Activated naive CD8-positive, alpha-beta T cell treated with anti-CD3 and anti-CD28 coated beads, Interleukin-2, amount 50 U/mL, for 24 hours (primary cell): Measurements from ENCODE around the gene NAPB.

ENCODE experiments used
- ATAC-seq: fragments of 150-1000 bp; cut with Tn5 transposase; one replicate; pipeline ENCODE4 v1.10.0; 2021
- DNase-seq: peaks from one replicate; pipeline ENCODE4 v3.0.0; 2021
- H3K27ac Mint-ChIP-seq: one replicate; pipeline ENCODE4 v1.8.0; 2021; ENCODE audit warnings: mild to moderate bottlenecking, mixed read lengths
- H3K27me3 Mint-ChIP-seq: one replicate; pipeline ENCODE4 v1.8.0; 2021; ENCODE audit warnings: mixed read lengths
- H3K36me3 Mint-ChIP-seq: one replicate; pipeline ENCODE4 v1.8.0; 2021; ENCODE audit warnings: low read depth, mixed read lengths
- H3K4me1 Mint-ChIP-seq: one replicate; pipeline ENCODE4 v1.8.0; 2021; ENCODE audit warnings: mixed read lengths
- H3K4me3 Mint-ChIP-seq: one replicate; pipeline ENCODE4 v1.8.0; 2021; ENCODE audit warnings: mild to moderate bottlenecking, moderate library complexity, mixed read lengths
- H3K9me3 Mint-ChIP-seq: one replicate; pipeline ENCODE4 v1.8.0; 2021; ENCODE audit warnings: mixed read lengths

Gene NAPB

GRCh38 chr20:23374441-23374840 lies 46.8 kb downstream of the NAPB start:
- DNase-seq (no peak), ATAC-seq (no peak)
- Mint-ChIP-seq H3K4me1 (peaks cover 2% of the 10 kb centered on the region), H3K27ac (no peak overlapping the region), H3K4me3 (no peak overlapping the region), H3K9me3 (no peaks in the 10 kb centered on the region), H3K36me3 (peaks cover 61% of the 10 kb centered on the region), H3K27me3 (no peaks in the 10 kb centered on the region)

GRCh38 chr20:23371496-23371895 lies 49.8 kb downstream of the NAPB start:
- H3K36me3 Mint-ChIP-seq = peaks cover 75% of the 10 kb centered on the region
- no peaks in the 10 kb centered on the region for H3K27me3 Mint-ChIP-seq
- no peak overlapping the region for H3K27ac Mint-ChIP-seq
- no peak overlapping the region for H3K4me3 Mint-ChIP-seq
- DNase-seq (no peak), ATAC-seq (no peak)
- H3K9me3 Mint-ChIP-seq = no peaks in the 10 kb centered on the region
- peaks cover 20% of the 10 kb centered on the region for H3K4me1 Mint-ChIP-seq

GRCh38 chr20:23370873-23371272 lies 50.4 kb downstream of the NAPB start:
- Mint-ChIP-seq H3K27me3 (no peaks in the 10 kb centered on the region), H3K36me3 (peaks cover 74% of the 10 kb centered on the region), H3K4me3 (no peak overlapping the region), H3K9me3 (no peaks in the 10 kb centered on the region), H3K27ac (no peak overlapping the region), H3K4me1 (peaks cover 26% of the 10 kb centered on the region)
- DNase-seq (no peak), ATAC-seq (no peak)

- Mint-ChIP-seq H3K4me3 (no peak overlapping the region), H3K9me3 (no peaks in the 10 kb centered on the region), H3K4me1 (peaks cover 26% of the 10 kb centered on the region), H3K36me3 (peaks cover 68% of the 10 kb centered on the region), H3K27ac (no peak overlapping the region), H3K27me3 (no peaks in the 10 kb centered on the region)
- no peak for DNase-seq
- no peak for ATAC-seq
These were observed 51.0 kb downstream of the NAPB start for GRCh38 chr20:23370274-23370673.

GRCh38 chr20:23369072-23369823 lies 52.0 kb downstream of the NAPB start:
- ATAC-seq (no peak), DNase-seq (no peak)
- Mint-ChIP-seq H3K9me3 (no peaks in the 10 kb centered on the region), H3K4me3 (no peak overlapping the region), H3K36me3 (peaks cover 71% of the 10 kb centered on the region), H3K27ac (no peak overlapping the region), H3K27me3 (no peaks in the 10 kb centered on the region), H3K4me1 (peaks cover 36% of the 10 kb centered on the region)

DNA sequence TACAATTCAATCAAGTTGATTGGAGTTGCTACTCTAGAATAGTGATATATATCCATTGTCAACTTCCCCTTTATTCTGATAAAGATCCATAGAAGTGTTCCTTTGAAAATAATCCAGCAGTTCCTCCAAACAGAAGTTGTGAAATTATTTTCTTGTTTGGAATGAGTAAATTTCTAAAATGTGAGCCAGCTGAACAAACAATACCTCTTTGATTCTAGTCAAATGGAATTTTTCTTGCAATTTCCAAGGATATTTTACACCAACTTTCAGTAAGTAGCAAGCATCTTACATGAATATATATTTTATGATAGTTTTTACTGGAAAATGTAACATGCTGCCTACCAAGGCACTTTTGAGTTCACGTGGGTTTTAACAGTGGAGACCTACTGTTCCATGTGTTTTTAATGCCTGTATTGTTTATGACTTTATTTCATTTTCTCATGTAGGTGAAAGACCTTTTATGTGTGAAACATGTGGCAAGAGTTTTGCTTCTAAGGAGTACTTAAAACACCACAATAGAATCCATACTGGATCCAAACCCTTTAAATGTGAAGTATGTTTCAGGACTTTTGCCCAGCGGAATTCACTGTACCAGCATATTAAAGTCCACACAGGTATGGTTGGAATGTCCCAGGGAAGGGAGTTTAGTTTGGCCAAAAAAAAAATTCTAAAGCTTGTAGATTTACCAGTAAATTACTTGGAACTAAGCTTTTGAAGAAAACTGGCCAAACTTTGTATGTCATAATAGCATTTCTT lies 52.8 kb downstream of the NAPB start:
- Mint-ChIP-seq H3K36me3 (peaks cover 66% of the 10 kb centered on the region), H3K4me3 (no peak overlapping the region), H3K27me3 (no peaks in the 10 kb centered on the region), H3K4me1 (peaks cover 44% of the 10 kb centered on the region), H3K9me3 (no peaks in the 10 kb centered on the region), H3K27ac (peak overlapping the region; percentile 75)
- DNase-seq = no peak
- no peak for ATAC-seq

DNA sequence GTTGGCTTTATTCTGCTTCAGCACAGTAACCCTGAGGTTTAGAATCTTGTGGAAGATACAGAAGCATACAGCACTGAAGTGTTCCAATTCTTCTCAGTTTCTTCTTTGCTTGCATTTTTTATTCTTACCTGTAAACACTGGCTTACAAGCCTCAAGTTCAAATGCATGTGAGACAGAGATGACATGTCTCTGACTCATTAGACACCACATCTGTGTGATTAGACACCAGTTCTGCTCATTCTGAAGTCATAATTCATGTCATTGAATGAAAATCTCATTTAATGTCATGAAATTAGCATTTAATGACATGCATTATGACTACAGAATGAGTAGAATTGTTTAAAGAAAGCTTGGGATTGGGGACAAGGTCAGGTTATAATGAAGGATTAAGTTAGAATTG lies 53.5 kb downstream of the NAPB start:
- Mint-ChIP-seq H3K9me3 (no peaks in the 10 kb centered on the region), H3K4me1 (peaks cover 51% of the 10 kb centered on the region), H3K4me3 (no peak overlapping the region), H3K27ac (peak overlapping the region; percentile 75), H3K36me3 (peaks cover 68% of the 10 kb centered on the region), H3K27me3 (no peaks in the 10 kb centered on the region)
- peak; percentile 47 for ATAC-seq
- DNase-seq = no peak

DNA sequence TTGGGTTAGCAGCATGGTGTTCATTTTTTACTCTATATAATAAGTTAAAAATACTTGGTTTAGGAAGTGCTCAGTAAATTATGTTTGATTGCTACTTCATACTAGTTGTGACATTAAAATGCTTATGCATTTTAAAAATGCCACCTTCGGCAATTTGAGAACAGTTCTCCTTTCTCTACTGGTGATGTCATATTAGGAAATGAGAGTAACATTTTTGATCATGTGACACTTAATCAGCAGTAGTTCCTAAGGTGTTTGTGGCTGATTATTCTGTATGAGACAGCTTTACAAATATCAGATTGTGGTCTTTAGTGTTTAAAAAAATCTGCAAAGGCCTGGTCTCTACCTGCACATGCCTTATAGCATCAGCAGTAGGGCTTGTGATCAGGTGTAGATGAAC lies 54.9 kb downstream of the NAPB start:
- no peaks in the 10 kb centered on the region for H3K9me3 Mint-ChIP-seq
- H3K36me3 Mint-ChIP-seq = peaks cover 59% of the 10 kb centered on the region
- peaks cover 55% of the 10 kb centered on the region for H3K4me1 Mint-ChIP-seq
- H3K27me3 Mint-ChIP-seq = peaks cover 1% of the 10 kb centered on the region
- peak overlapping the region; percentile 16 for H3K4me3 Mint-ChIP-seq
- DNase-seq (no peak), ATAC-seq (peak; percentile 4)
- H3K27ac Mint-ChIP-seq = peak overlapping the region; percentile 75

GRCh38 chr20:23365390-23366165 lies 55.7 kb downstream of the NAPB start:
- Mint-ChIP-seq H3K27ac (peak overlapping the region; percentile 75), H3K36me3 (peaks cover 53% of the 10 kb centered on the region), H3K4me1 (peaks cover 61% of the 10 kb centered on the region), H3K9me3 (no peaks in the 10 kb centered on the region), H3K27me3 (peaks cover 1% of the 10 kb centered on the region), H3K4me3 (peak overlapping the region; percentile 16)
- ATAC-seq (no peak), DNase-seq (no peak)

DNA sequence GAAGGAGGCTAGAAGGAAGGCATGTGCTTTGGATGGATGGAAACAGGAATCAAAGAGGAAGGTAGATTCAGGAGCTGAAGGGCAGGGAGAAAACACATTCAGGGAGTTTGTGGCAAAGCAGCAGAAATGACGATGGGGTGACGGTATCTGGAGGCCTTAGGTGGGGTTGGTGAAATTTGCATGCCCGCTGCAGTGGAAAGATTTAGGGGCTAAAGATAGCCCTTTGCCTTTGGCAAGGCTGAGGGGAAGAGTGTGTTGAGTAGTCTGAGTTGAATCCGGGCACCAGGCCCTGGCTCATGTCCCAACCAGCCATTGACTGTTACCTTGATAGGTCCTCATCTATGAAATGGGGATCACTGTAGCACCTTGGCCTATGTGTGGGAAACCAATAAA lies 58.0 kb downstream of the NAPB start:
- peaks cover 35% of the 10 kb centered on the region for H3K36me3 Mint-ChIP-seq
- peak overlapping the region; percentile 64 for H3K27ac Mint-ChIP-seq
- peaks cover 70% of the 10 kb centered on the region for H3K4me1 Mint-ChIP-seq
- DNase-seq = no peak
- no peaks in the 10 kb centered on the region for H3K9me3 Mint-ChIP-seq
- H3K4me3 Mint-ChIP-seq = peak overlapping the region; percentile 86
- no peak for ATAC-seq
- peaks cover 1% of the 10 kb centered on the region for H3K27me3 Mint-ChIP-seq

DNA sequence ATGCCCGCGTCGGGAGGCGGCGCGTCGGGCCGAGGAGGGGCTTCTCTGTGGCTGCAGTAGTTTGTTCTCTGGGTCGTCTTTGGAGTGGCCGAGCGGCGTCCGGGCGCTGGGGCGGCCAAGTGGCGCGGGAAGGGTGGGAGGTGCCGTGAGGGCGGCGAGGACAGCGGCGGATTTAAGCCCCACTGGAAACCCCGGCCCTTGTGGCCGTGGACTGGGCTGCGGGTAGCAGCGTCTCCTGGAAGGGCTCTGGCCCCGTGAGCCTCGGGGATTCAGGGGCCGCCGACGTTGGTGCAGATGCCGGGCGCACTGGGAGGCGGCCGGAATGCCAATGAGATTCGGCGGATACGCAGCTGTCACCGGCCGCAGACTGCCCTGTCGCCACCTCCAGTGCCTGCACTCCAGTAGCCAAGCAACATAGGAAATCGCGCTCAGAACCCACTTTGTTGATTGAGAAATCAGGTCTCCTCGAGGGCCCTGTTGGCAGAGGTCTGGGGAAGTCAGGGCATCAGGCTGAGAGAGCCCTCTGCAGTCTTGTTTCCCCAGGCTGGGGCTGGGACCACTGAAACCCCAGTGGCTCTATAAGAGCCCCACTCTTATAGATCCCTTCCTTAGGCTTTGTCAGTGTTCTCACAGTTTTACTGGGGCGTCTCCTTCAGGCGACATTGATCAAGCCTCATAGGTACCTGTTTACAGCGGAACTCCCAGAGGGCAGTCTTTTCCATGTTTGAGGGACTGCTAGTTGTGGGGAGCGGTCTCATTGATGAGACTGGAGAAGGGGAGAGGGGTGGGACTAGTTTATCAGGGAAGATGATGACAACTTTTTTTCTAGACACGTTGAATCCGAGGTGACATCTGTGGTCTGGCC lies 58.7 kb downstream of the NAPB start:
- H3K27ac Mint-ChIP-seq = peak overlapping the region; percentile 64
- no peak for ATAC-seq
- H3K4me1 Mint-ChIP-seq = peaks cover 69% of the 10 kb centered on the region
- DNase-seq = peak; percentile 41
- peaks cover 1% of the 10 kb centered on the region for H3K27me3 Mint-ChIP-seq
- H3K36me3 Mint-ChIP-seq = peaks cover 30% of the 10 kb centered on the region
- no peaks in the 10 kb centered on the region for H3K9me3 Mint-ChIP-seq
- H3K4me3 Mint-ChIP-seq = peak overlapping the region; percentile 86

DNA sequence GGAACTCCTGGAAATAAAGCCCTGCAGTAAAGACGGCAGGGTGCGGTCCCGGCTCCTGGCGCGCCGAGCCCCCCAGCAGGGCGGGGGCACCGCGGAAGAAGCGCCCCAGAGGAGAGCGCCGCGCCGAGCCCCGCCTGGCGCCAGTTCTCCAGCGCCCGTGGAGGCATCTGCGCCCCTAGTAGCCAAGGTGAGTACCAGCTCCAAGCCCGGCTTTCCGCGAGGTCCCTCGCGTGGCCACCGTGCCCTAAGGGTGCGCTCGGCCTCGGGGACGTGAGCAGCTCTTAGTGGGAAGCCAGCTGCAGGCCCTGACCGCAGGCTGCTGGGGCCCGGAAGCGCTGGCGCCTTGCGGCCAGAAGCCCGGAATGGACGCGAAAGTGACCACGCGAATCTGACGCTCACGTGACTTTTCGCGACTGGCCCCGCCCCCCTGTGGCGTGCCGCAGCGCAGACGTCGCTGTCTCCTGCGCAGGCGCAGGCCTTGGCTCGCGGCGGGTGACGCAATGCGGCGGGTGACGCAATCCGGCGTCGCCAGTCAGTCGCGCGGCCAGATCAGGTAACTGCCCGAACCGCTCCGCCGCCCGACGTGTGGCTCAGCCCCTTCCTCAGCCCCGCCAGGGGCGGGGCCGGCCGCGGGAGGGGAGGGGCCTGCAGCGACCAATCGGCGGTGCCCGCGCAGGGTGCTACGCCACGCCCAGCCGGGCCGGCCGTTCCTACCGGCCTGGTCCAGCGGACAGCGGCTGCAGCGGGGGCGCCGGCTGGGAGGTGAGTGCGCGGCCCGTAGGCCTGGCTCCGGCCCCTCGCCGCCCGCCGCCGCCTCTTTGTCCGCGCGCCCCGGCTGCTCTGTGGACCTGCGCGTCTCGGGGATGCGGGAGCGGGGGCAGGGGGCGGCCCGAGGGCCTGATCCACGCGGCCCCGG lies 59.6 kb downstream of the NAPB start, which contains the start of gene GZF1:
GZF1 (plus strand) TSS at position 707 of the 916 bp plus-strand sequence. CDS start 2,202 bp downstream, outside the sequence.
- peaks cover 24% of the 10 kb centered on the region for H3K36me3 Mint-ChIP-seq
- H3K27me3 Mint-ChIP-seq = peaks cover 1% of the 10 kb centered on the region
- H3K27ac Mint-ChIP-seq = peak within 1 kb of the TSS; percentile 91
- peaks cover 66% of the 10 kb centered on the region for H3K4me1 Mint-ChIP-seq
- peak; percentile 83 for ATAC-seq
- H3K9me3 Mint-ChIP-seq = no peaks in the 10 kb centered on the region
- peak within 1 kb of the TSS; percentile 86 for H3K4me3 Mint-ChIP-seq
- DNase-seq = peak; percentile 99

DNA sequence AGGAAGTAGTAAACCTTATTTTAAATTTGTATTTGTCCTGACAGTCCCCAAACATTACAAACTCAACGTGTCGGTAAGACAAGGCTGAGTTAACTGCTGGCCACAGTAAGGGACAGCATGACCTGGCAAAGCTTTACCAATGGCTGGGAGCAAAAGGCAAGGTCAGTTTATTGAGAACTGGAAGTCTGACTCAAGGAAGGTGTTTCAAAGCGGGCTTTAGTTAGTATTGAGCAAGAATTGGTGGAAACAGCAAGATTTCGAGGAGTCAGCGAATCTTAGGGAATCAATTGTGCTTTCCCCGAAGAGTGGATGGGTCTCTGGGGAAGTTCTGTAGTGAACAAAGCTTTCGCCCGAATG lies 60.2 kb downstream of the NAPB start:
- Mint-ChIP-seq H3K4me3 (peak overlapping the region; percentile 83), H3K4me1 (peaks cover 60% of the 10 kb centered on the region), H3K27me3 (peaks cover 1% of the 10 kb centered on the region), H3K9me3 (no peaks in the 10 kb centered on the region), H3K27ac (peak overlapping the region; percentile 88), H3K36me3 (peaks cover 18% of the 10 kb centered on the region)
- no peak for ATAC-seq
- no peak for DNase-seq
